Islet of Langerhans (tissue), 1 donor: ENCODE data around the gene CACNA2D4.
"Not testable (repeated sequence)": the region's sequence is repeated elsewhere in the genome, so short reads cannot be mapped to it uniquely, and the experiment has no call there.

Source experiments
- FAIRE-seq: peaks from one replicate; lab custom pipeline; 2011; peaks lifted over from hg19 to GRCh38; lab: Jason Lieb, UNC

The CACNA2D4 gene

GRCh38 chr12:1918081-1918883 lies at the start of gene CACNA2D4:
CACNA2D4 (minus strand) TSS chr12:1918652; CDS start chr12:1918473, 179 bp downstream.
- no peak for FAIRE-seq

GRCh38 chr12:1966561-1967226 lies 48.2 kb upstream of the CACNA2D4 start:
- FAIRE-seq = no peak

GRCh38 chr12:1965916-1966315 lies 47.5 kb upstream of the CACNA2D4 start:
- no peak for FAIRE-seq

DNA sequence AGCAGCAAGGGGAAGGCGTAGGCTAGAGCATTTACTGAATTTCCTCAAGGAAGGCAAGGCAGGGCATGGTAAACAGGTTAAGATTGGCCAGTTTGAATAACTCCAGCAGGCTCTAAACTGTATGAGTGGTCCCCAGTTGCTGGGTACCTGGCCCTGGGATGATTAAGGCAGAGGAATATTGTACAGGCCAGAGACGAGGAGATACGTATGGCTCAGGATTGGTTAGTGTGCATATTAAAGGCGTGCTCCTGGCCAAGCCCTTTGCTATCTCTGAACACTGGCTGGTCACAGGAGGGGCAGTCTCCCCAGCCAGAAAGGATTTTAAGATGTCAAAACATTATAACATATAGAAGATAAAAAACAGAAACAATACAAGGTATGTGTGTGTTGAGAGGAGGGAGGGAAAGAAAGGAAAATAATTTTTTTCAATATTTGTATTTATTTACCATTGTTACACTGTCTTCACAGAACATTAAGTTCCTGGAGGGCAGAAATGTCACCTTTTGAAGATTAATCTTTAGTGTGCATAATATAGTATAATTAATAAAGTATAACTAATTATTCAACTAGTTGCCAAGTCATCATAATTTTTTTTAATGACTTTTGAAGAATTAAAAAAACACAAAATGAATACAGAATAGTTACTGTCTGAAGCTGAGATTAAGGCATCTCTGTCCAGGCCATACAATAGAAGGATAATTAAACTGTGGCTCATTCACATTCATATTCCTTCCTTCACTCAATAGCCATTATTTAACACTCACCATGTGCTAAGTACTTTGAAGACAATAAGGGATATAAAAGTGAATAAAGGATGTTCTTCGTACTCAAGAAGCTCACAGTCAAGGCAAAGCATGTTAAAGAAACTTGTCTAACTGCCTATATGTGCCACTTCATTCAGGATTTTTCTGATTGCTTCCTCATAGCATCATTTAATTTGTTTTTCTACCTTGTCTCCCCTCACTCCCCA lies 43.9 kb upstream of the CACNA2D4 start:
- no peak for FAIRE-seq

DNA sequence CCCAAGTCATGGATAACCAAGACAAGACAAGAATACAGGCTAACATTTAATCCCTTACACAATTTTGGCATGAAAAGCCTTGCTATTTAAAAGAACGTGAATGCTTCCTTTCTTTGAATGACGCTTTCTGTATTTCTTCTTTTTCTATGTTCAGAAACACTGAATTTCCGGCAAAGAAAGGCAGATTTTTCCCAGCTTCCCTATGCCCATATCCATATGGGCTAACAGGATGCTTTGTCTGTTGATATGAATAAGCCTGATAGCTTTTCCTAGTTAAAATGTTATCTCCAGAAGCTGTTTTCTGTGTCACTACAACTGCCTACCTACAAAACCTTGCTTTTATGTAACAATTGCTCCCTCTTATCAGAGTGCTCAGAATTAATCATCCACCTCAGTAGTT lies 38.3 kb upstream of the CACNA2D4 start:
- FAIRE-seq = no peak

- no peak for FAIRE-seq
Observed at GRCh38 chr12:1949771-1950470, 31.5 kb upstream of the CACNA2D4 start.

DNA sequence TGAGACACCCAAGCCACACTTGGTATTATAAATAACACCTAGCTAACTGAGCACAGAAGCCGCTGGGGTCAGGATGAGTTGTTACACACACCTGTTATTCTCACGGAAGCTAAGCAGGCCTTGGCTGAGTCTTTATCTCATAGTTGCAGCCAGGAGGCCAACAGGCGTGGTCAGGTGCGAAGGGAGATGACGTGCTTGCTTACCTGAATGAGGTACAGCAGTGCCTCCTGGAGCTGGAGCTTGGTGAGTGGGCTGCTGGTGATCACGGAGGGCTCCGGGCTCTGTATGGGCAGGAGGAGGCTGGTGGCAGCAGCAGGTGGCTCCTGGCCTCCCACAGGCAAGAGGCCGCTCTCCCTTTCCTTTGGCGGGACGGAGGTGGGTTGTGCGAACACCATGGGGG lies 30.4 kb upstream of the CACNA2D4 start:
- no peak for FAIRE-seq

DNA sequence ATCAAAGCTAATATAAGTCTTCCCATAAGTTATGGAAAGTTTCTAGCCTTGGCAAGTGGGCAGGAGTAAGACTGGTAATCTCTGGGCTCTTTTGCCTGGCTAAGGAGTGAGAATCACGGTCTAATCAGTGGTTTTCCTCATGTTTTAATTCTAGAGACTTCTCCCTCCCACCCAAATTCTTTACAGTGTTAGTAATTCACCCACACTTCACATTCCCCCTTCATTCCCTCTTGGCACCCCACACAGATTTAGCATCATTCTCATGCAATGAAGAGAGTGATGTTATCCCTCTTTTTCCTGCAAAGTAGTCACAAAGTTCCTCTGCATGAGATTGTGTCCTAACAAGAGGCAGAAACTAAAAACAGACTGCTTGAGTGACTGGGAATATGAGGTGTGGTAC lies 28.6 kb upstream of the CACNA2D4 start:
- no peak for FAIRE-seq

DNA sequence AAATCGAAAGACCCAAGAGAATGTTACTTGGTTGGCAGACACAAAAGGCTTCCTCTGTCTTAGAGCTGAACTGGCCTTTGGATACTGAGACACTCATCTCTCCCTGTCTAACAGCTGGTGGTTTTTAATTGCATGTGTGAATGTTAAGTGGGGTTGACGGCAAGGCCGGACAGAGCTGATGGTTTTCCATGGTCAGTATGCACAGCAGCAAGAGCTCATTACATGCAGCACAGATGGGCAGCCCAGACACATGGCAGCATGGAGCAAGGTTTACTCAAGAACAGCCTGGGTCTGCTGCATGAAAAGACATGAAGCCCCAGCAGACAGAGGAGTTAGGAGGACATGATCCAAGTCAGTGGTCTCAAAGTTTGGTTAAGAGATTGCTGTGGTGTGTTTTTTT lies 27.8 kb upstream of the CACNA2D4 start:
- no peak for FAIRE-seq

GRCh38 chr12:1945502-1945901 lies 27.1 kb upstream of the CACNA2D4 start:
- FAIRE-seq = not testable (repeated sequence)

DNA sequence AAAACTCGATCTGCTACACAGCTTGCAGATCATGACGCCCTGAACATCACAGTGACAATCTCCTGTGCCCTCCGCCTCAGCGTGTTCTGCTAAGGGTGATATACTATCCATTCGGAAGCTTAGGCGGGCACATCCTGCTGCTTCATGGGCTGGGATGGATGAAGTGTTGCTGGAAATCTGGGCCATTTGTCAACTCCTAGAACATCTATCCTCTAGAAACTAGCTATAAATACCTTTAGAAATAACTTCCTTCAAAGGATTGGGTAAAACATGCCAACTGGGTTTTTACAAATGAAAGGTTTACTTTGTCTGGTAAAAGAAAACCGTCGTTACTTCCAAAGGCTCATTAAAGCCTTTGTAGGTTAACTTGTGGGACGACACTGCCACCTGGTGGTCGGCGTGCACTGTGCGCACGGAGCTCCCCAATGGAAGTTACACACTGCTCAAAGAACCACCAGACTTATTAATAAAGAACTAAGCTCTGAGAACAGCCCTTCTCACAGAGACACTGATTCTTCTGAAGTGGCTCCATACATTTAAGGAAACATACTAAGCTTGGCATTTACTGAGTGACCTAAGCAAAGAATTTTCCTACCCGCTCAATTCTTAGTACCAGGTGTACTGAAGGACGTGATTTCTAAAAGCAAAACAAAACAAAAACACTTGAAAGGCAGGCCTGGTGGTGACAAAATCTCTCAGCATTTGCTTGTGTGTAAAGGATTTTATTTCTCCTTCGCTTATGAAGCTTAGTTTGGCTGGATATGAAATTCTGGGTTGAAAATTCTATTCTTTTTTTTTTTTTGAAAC lies 21.6 kb upstream of the CACNA2D4 start:
- peak; percentile 88 for FAIRE-seq

- no peak for FAIRE-seq
Observed at GRCh38 chr12:1939331-1939730, 20.9 kb upstream of the CACNA2D4 start.

GRCh38 chr12:1937481-1938224 lies 19.2 kb upstream of the CACNA2D4 start:
- no peak for FAIRE-seq

DNA sequence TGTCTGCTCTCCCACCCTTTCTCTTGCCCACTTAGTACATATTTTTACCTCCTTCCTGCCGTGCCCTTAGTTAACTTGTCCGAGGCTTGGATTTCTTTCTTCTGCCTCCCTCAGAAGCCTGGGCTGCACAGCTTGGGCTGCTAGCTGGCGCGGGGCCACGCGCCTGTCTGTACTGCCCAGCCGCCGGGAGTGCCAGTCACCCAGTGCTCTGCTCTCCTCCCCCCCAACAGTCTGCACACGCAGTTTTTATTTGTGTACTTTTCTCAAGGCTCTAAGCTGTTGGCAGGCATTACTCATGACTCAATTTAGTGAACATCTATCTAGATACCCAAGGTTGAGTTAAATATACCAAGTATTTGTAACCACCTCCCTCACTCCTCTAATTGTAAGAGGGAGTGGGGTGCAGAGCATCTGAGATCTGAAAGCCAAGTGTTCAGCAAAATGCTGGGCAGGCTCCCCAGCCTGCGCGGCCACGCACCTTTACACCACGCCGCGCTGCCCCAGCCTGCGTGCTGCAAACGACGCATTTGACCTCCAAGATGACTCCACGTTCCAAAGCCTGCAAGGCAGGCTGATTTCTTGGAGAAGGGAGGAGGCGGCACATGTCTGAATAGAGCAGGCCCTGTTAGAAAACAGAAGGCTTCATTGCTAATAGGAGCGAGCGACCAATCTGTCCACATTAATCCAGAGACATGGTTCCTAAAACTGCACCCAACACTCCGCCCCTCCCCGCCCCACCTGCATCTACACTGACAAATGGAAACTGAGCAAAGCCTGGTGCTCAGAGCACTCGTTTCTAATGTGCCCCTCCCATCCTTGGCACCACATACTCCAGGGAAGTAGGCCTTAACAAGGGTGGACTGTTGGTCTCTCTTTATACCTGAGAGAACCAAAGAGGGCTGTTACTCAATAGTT lies 18.2 kb upstream of the CACNA2D4 start:
- no peak for FAIRE-seq

GRCh38 chr12:1935700-1936378 lies 17.4 kb upstream of the CACNA2D4 start:
- no peak for FAIRE-seq

- no peak for FAIRE-seq
Observed at GRCh38 chr12:1935242-1935641, 16.8 kb upstream of the CACNA2D4 start.

DNA sequence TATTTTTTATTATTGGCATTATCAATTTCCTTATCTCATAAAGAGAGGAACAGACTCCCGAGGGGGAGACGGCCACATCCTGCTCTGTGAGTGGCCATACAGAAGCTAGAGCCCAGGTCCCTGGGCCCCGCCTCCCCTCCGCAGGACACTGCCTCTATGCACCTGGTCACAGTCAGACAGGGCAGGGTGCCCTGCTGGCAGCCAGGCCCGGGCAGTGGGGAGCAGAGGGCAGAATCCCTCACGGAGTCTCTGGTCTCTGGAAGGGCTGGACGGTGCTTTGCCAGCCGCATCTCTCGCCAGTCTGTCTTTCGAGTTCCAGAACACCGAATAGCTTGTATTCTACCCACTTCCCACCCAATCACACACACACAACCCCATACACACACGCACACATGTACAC lies 16.4 kb upstream of the CACNA2D4 start:
- FAIRE-seq = no peak

DNA sequence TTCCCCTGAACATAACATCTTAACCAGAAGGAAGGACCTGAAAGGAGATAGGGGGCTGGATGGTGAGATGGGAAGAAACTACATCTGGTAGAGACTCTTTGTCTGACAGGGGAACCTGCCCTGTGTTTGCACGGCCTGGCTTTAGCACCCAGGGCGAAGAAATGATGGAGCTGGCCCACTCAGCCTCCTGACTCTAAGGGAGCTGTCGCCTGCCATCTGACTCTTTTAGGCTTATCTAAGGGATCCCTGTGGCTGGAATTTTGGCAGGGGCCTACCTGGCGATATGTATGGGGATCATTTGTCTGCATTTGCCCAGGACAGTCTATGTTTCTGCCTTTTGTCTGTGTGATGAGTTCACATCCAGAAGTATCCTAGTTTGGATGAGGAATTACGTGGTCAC lies 15.6 kb upstream of the CACNA2D4 start:
- FAIRE-seq = no peak
